Gastrocnemius medialis (tissue), 4 donors: ENCODE data around the gene GNAO1.

Experiments used
- POLR2A ChIP-seq, 2 donors: fragments of 450-650 bp; IDR thresholded peaks; one replicate each; pipeline ENCODE4 v1.6.1; 2017; ENCODE audit warnings: antibody characterized with exemption in 2 of 2, mild to moderate bottlenecking in 2 of 2, moderate library complexity in 2 of 2
- TF ChIP-seq, protein P1 (sequence below), 5 experiments: fragments of 450-650 bp in 3 of 5; fragments of 200-600 bp in 2 of 5; sonication (generic) in 2 of 5; IDR thresholded peaks in 4 of 5; conservative IDR thresholded peaks in 1 of 5; 1 replicate in 4 of 5; 2 replicates in 1 of 5; pipeline ENCODE4 v1.5.1; 2016 to 2019; ENCODE audit warnings: antibody characterized with exemption in 5 of 5, mild to moderate bottlenecking in 3 of 5, moderate library complexity in 3 of 5

DNA sequence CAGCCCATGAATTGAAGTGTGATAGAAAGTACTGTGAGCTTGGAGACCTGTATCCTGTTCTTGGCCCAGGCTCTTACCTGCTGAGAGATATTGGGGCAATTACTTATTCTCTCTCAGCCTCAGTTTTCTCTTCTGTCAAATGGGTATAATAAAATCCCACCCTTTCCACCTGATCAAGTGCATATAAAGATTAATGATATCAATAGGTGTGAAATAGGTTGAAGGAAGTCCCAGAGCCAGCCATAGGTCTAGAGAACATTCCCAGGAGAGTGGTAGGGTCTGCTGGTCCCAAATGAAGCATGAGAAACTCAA is 81.2 kb downstream of the GNAO1 start:
- TF ChIP-seq, protein P1, sequence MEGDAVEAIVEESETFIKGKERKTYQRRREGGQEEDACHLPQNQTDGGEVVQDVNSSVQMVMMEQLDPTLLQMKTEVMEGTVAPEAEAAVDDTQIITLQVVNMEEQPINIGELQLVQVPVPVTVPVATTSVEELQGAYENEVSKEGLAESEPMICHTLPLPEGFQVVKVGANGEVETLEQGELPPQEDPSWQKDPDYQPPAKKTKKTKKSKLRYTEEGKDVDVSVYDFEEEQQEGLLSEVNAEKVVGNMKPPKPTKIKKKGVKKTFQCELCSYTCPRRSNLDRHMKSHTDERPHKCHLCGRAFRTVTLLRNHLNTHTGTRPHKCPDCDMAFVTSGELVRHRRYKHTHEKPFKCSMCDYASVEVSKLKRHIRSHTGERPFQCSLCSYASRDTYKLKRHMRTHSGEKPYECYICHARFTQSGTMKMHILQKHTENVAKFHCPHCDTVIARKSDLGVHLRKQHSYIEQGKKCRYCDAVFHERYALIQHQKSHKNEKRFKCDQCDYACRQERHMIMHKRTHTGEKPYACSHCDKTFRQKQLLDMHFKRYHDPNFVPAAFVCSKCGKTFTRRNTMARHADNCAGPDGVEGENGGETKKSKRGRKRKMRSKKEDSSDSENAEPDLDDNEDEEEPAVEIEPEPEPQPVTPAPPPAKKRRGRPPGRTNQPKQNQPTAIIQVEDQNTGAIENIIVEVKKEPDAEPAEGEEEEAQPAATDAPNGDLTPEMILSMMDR (IDR thresholded peaks at IDR 0.05 in 4 of 5, conservative IDR thresholded peaks at IDR 0.05 in 1 of 5) = no peak
- TF ChIP-seq POLR2A (IDR thresholded peaks at IDR 0.05) = no peak
